Medulla oblongata (tissue), 1 donor: ENCODE results near the gene WNT2B.

Source experiments
- DNase-seq: peaks from one replicate; pipeline ENCODE4 v3.0.0-alpha.2; 2015; ENCODE audit errors: extremely low spot score

The WNT2B gene

DNA sequence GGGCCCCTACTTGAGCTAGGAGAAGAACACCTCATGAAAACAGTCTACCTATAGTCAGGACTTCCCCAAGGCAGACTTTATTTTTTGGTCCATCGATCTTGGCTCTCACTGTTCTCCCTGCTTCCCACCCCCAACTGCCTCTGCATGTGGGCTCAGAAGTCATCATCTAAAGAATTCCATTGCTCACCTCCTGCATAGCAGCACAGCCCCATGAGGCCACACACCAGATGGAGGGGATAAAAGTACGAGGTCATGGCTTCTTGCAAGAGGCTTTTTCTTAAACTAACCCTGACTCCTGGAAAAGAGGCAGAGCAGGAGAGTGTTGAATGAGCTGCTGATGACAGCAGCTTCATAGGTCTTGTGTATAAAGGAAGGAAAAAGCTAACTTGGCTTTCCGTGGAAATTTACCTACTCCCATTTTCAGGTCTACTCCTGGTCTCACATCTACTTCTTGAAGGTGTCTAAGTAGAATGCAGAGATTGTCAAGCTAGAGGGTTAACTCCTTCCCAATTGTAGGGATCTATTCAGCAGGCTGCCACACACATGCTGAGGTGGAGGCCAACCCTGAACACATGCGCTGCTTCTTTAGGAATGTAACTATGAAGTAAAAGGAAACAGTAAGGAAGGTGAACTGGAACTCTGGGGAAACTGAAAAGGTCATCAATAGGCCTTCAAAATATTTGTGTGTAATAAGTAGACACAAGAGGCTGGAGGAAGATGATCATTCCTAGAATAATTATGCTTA, 18.7 kb downstream of the WNT2B start:
- DNase-seq: no peak

DNA sequence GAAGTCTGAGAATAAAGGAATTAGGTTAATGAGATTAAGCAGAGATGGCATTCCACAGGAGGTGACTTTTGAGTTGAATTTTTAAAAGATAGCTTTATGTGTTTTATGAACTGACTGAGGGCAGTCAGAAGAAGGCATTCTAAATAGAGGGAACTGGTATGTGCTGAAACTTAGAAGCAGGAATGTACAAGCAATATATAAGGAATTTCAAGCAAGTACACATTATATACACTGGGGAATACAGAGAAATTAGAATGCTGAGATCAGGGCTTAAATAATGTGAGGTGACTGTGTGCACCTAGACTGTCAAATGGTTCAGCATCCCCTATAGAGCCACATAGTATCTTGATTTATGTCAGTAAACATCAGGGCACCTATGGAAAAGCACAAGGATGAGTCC, 19.3 kb downstream of the WNT2B start:
- no peak for DNase-seq

DNA sequence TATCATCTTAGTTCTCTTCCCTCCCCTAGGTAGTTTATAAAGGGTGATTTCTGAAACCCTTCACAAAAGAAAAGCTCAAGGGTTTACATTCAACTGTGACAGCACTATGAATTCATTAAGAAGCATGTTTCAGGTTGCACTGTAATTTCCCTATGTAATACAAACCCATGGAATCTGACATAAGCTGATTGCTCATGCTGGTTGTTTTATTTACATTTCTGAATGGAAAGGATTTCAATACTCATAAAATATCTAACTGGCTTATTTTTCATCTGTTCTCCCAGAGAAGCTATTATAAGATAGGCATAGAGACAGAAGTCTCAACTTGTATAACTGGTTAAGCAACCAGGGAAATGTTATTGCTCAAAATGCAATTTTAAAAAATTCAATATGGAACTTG, 20.5 kb downstream of the WNT2B start:
- DNase-seq: no peak

DNA sequence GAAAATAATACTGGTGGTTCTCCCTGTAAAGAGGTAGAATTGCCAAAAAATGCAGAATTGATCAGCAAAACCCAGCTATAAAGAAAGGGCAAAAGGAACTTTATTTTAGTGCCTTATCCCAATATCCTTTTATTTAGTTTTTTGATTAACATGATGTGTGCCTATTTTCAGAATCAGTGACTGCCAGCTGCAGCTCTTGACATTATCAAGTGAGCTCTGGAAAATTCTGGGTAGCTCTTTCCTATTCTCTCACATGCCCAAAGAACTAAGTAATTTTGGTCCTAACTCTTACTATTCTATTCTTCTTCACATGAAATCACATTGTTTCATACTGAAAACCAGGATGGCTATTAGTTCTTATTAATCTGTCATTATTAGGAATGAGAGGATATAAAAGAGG, 22.1 kb downstream of the WNT2B start:
- no peak for DNase-seq

DNA sequence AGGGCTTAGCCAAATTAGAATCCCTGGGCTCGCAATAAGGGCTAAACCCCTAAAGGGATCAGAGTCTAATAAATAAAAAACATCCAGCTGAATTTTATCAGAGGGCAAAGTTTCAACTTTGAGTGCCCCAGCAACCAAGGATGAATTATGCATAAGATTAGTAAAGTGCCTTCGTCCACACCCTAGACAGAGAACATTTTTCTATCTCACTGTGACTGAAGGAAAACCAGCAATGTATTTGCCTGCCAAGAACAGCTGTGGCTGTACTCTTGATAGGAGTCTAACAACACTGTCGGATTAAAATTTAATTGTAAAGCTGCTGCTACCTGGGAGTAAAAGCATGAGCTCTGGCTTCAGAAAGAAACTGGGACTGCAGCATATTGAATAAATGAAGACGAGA, 23.3 kb downstream of the WNT2B start:
- no peak for DNase-seq

DNA sequence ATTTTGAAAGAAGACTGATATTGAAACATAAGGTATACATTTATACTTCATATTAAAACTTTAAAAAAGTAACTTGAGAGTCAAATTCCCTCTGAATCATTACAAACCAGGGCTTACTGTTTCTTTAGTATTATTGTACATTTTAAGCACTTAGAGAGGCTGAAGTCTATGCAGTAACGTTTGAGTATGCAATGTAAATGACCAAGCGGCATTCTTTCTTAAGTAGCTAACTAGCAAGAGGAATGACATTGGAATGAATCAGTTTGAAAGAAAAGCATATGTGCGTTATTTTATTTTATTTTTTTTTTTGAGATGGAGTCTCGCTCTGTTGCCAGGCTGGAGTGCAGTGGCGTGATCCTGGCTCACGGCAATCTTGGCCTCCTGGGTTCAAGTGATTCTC, 24.3 kb downstream of the WNT2B start:
- DNase-seq: no peak

DNA sequence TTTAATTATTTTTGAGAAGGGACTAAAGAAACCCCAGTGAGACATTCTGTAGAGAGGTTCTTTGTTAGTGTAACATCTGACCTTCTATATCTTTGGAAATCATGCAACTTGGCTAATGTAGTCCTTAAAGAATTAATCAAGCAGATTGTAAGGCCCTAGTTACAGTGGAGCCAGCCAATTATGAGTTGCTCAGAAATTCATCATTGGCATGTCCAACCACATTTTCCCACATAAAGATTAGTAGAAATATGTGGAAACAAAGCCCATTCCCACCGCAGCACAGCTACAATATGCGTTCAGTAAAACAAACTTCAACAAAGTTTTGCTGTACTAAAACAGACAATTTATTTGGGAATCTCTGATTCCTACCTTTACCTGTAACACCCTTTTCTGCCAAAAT, 27.8 kb downstream of the WNT2B start:
- no peak for DNase-seq

DNA sequence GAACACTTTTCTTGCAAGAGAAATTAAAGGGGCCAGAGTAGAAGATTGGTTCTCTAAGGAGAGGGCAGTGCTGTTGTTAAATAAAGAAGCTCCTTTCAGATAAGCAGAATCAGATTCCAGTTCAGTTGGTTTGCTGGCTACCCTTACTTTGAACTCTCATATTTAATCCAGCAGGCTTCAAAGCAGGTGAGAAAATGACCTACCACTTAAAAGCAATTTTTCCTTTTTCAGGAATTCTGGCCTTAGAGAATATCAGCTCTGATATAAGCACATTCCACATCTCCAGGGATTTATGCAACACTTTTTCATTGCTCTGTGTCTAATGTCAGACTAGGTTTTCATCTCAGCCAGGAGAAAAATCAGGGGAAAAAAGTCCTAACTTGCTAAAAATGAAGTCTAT, 28.7 kb downstream of the WNT2B start:
- no peak for DNase-seq

DNA sequence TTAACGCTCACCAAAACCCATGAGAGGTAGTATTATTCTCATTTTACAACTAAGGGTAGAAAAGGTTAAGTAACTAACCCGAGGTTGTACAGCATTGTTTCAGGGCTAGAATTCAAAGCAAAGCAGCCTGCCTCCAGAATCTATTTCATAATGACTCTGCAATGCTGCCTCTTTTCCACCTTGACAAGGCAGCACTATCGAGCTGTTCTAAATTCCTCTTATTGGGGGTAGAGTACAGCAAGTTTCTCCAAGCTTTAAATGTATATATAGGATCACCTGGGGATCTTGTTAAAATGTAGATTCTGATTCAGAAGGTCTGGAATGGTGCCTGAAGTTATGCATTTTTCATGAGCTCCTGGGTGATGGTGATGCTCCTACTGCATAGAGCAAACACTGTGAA, 30.1 kb downstream of the WNT2B start:
- no peak for DNase-seq

DNA sequence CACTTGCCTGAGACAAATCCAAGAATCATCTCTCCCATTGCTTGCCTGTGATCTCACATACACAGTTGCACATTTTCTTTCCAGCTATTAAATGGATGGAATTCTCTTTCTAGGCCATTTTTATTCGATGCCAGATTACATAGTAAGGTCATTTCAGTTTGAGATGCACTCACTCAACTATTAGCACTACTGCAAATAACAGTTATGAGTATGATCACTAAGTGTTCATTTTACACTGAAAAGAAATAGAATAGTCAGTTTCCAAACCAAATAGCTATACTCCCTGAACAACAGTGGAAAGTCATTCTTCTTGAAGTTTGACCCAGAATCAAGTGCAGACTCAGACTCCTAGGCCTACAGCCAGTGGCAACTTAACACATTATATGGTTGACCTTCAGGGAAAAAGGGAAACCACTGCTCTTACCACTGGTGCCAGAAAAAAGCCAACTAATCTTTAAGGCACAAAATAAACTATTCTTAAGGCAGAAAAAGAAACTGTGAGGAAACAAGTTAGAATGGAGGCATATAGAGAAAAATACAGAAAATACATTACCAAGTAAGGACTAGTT, 31.5 kb downstream of the WNT2B start:
- DNase-seq: peak; percentile 8

DNA sequence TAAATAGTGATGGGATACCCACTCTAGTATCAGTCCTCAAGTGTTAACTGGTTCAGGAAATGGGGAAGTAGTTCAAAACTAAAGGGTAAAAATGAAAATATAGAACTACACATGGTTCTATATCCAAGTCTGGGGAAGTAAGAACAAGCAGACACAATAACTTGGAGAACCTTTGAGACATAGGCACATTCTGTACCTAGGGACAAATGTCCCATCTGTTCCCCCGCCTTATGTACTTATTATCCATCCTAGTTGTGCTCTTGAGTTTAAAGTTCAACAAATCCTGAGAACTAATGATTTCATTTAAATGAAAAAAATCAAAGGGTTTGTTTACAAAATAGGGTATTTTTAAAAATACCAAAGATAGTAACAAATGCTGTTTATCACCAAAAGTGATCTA, 32.5 kb downstream of the WNT2B start:
- no peak for DNase-seq

DNA sequence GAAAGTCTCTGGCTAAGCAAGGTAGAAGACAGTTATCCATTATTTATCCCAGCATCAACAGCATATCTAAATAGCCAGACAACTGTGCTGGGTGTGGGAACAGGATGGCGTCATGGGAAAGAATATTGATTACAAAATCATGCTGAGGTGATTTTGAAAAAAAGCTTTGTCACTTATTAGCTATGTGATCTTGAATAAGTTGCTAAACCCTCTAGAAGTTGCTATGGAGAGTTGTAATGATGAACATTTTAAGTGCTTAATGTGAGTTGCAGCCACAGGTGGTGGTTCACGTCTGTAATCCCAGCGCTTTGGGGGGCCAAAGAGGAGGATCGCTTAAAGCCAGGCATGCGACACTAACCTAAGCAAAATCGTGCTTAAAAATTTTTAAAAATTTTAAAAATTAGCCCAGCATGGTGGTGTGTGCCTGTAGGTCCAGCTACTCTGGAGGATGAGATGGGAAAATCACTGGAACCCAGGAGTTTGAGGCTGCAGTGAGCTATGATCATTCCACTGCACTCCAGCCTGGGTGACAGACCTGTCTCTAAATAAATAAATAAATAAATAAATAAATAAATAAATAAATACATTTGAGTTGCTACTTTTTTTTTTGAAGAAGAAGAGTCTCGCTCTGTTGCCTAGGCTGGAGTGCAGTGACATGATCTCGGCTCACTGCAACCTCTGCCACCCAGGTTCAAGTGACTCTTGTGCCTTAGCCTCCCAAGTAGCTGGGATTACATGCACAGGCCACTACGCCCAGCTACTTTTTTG, 33.6 kb downstream of the WNT2B start:
- no peak for DNase-seq

DNA sequence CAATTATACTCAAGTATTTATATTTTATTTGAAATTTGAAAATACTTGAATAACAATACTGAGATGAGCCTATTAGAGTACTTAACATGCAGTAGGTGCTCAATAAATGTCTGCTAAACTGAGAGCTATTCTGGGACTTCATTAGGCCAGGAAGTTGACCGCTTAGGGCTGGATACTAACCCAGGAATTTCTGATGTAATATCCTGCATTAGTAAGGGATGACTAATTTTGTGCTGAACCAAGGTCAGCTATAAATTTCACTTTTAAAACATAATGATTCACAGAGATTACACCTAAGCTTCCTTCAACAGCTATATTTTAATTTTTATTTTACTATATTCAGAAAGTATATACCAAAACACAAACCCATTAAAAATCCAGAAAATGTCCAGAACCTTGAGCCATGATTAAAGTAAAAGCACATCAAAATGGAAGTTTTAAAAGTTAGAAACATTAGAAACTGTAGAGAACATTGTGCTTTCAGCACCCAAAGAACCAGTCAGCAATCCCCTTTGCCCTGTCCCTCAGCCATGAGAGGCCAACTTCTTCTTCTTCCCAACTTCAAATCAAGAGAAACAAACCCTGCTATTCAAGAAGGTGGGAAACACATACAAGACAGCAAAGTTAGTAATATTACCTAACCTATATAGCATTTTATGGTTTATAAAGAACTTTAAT, 35.4 kb downstream of the WNT2B start:
- no peak for DNase-seq

DNA sequence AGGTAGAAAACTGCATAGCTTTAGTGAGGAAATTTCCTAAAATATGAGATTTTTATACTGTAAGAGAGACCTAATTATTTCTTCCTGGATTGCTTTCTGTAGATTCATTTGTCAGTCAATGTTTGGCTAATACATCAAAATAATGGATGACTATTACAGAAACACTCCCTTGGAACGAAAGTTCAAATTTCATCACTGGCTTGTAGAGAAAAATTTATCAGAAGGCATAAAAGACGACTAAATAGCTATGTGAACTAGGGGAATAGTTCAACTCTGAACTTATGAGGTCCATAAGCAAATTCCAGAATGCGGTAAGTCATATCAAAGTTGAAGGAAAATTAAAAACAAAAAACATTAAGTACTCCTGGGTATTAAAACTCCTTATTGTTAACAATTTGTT, 36.0 kb downstream of the WNT2B start:
- no peak for DNase-seq

DNA sequence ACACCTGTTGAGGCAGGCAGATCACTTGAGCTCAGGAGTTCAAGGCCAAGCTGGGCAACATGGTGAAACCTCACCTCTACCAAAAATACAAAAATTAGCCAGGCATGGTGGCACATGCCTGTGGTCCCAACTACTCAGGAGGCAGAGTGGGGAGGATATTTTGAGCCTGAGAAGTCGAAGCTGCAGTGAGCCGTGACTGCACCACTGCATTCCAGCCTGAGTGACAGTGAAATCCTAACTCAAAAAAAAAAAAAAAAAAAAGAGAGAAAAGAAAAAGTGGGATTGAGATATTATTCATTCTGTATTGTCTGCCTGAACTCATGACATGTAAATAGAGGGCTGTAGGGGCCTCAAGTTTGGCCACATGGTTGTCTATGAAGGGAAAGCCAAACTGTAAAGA, 37.3 kb downstream of the WNT2B start:
- no peak for DNase-seq

DNA sequence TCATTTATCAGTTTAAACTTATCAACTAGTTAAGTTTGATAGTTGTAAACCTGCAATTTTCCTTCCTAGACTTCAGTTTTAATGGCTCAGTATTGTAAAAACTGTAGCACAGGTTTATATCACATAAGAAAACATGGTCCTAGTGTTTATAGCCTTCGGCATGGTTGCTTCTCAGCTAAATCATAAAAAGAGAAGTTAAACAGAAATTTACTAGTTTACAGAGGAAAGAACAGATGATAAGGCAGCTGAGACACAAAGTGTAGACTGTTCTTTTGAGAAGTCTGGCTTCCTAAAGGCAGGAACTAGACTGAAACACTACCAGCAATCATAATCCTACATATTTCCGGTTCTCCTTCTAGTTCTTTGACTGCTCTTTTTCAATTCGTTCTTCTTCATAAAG, 39.8 kb downstream of the WNT2B start:
- DNase-seq: no peak

DNA sequence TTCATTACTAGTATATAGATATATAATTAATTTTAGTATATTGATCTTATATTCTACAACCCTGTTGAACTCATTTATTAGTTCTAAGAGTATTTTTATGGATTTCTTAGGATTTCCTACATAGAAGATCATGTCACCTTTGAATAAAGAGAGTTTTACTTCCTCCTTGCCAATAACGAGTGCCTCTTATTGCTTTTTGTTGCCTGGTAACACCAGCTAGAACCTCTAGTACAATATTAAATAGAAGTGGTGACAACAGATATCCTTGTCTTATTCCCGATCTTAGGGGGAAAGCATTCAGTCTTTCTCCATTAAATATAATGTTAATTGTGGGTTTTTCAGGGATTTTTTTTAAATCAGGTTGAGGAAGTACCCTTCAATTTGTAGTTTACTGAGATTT, 40.8 kb downstream of the WNT2B start:
- no peak for DNase-seq

DNA sequence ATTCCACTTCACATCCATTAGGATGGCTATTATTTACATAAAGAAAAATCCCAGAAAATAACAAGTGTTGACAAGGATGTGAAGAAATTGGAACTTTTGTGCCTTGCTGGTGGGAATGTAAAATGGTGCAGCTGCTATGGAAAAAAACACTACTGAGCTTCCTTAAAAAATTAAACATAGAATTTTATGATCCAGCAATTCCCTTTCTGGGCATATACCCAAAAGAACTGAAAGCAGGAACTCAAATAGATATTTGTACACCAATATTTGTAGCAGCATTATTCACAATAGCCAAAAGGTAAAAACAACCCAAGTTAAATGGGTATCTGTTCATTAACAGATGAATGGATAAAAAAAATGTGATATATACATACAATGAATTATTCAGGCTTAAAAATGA, 45.6 kb downstream of the WNT2B start:
- DNase-seq: no peak

DNA sequence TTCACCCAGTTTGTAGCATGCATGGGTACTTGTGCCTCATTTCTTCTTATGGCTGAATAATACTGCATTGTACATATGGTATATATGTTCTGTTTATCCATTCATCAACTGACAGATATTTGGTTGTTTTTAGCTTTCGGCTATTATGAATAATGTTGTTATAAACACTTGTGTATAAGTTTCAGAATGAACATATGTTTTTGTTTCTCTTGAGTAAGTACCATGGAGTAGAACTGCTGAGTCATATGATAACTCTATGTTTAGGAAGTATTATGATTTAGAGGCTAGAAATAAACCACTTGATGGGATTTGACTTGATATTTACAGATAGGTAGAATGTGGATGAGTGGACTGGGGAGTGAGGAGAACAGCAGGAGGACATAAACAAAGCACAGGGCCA, 48.6 kb downstream of the WNT2B start:
- no peak for DNase-seq

DNA sequence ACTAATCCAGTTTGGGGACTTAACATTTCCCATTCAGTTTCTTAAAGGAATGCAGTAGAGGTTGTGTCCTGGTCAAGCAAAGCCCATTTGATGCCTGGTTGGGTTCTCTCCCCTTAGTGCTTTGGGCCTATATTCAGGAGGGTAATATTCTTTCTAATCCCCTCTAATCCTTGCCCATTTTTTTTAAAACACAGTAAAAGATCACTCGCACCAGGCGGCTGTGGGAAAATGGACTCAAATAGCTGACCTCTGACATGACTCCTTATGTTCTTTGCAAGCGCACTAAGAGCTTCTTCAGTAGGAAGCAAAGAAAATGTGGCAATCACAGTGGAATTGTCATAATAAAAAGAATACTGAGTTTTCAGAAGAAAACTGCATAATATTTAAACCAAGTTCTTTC, 49.9 kb downstream of the WNT2B start:
- no peak for DNase-seq

DNA sequence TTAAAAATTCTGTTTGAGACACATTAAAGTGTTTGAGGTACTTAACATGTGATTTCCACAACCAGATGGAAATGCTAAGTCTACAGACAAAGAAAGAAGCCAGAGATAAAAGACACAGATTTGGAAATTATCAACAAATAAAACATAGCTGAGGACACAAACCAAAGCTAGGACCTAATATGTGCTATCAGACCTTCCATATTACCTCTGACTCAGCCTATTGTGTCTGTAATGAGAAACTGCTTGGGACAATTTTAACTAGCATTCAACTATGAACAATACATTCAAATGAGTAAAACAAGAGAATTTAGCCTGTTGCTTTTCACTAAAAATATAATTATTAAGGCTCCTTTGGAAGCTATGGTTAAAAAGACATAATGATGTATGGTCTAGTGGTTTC, 54.6 kb downstream of the WNT2B start:
- no peak for DNase-seq

DNA sequence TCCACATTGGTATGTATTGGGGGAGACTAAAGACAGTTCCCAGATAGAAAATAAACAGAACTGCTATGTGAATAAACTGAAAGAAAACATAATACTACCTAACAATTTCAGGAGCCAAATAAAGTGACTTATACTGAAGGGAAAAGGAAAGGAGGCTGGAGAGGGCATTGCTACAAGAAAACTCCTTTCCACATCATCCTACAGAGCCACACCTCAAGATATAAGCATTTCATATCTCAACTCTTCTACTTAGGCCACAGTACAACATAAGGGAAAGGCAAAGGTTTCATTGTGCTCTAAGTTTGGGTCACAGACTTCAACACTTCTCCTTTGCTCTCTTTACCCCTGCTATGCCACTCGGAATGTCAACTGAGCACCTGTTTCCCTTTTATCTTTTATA, 55.3 kb downstream of the WNT2B start:
- no peak for DNase-seq

DNA sequence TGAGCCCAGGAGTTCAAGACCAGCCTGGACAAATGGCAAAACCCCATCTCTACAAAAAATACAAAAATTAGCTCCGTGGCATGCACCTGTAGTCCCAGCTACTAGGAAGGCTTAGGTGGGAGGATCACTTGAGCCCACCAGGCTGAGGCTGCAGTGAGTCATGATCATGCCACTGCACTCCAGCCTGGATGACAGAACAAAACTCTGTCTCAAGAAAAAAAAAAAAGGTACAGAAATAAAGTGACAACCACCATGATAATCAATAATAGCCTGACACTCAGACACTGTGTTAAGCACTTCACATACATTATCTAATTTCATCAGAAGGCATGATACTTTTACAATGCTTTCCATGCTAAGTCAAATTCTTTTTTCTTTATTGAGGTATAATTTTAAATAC, 57.0 kb downstream of the WNT2B start:
- no peak for DNase-seq
